Measurements from ENCODE around the gene MUC3A. TPM values are rescaled to one million over a fixed set of nuclear protein-coding genes. Genes with fewer than 3 reads are reported as not detected.
"Not testable (repeated sequence)": the region's sequence is repeated elsewhere in the genome, so short reads cannot be mapped to it uniquely, and the experiment has no call there.

MUC3A gene
- total RNA-seq, 1 experiment from 2014 or later = 29.2 TPM

GRCh38 chr7:100933734-100934133, 15.6 kb upstream of the MUC3A start:
- Histone ChIP-seq H3K27me3 (ENCODE audit: insufficient read depth, low read length) (no peaks in the 10 kb centered on the region), H4K5ac (ENCODE audit: insufficient read length, low read depth, low read length) (no peak overlapping the region), H3K4me1 (ENCODE audit: insufficient read depth, low read length) (peaks cover 3% of the 10 kb centered on the region; the same call in 1 of the 2 replicates), H3K79me2 (ENCODE audit: insufficient read depth, low read length) (no peaks in the 10 kb centered on the region), H2AFZ (ENCODE audit: low read length) (no peak overlapping the region), H3K9me3 (ENCODE audit: control insufficient read depth, low read depth, low read length) (no peaks in the 10 kb centered on the region), H3K79me1 (ENCODE audit: insufficient read depth, low read depth, low read length, poor library complexity, severe bottlenecking) (no peaks in the 10 kb centered on the region), H3K4me2 (ENCODE audit: insufficient read depth, insufficient read length, low read length) (no peak overlapping the region), H3K56ac (ENCODE audit: insufficient read length, low read depth, low read length) (no peak overlapping the region), H2BK20ac (ENCODE audit: low read depth, low read length, poor library complexity, severe bottlenecking) (no peak overlapping the region), H2AK5ac (ENCODE audit: insufficient read length, low read length) (no peak overlapping the region), H4K20me1 (ENCODE audit: control insufficient read depth, insufficient read depth, insufficient read length) (no peaks in the 10 kb centered on the region), H3T11ph (ENCODE audit: low read length) (no peak overlapping the region), H4K8ac (replicated peaks; ENCODE audit: insufficient read length, low read depth, low read length) (no peak overlapping the region), H3K23me2 (ENCODE audit: insufficient read length, low read depth, low read length, poor library complexity, severe bottlenecking) (peaks cover 2% of the 10 kb centered on the region), H3K4ac (ENCODE audit: low read depth, low read length) (no peak overlapping the region; the same call in 1 of the 2 replicates), H2BK120ac (ENCODE audit: low read depth, low read length, poor library complexity, severe bottlenecking) (no peak overlapping the region), H3K27ac (ENCODE audit: insufficient read length, low read depth, low read length) (no peak overlapping the region), H4K91ac (ENCODE audit: insufficient read length, low read depth, low read length) (no peak overlapping the region), H3K9ac (ENCODE audit: extremely low read depth, insufficient read length, low read length) (no peak overlapping the region), H2BK15ac (ENCODE audit: low read depth, low read length) (no peak overlapping the region), H3K23ac (ENCODE audit: insufficient read length, low read depth, low read length) (no peak overlapping the region), H2BK5ac (ENCODE audit: insufficient read length, low read length) (no peak overlapping the region), H2BK12ac (ENCODE audit: insufficient read length, low read depth, low read length) (no peak overlapping the region), H3K18ac (ENCODE audit: insufficient read length, low read depth, low read length) (no peak overlapping the region), H3K14ac (ENCODE audit: insufficient read depth, low read length) (no peak overlapping the region)
- peak; percentile 77 for DNase-seq
- TF ChIP-seq CTCF (conservative IDR thresholded peaks at IDR 0.05) = no peak
- H3K4me1 Mint-ChIP-seq = peaks cover 17 to 19% of the 10 kb centered on the region in 2 experiments
- H3K4me3 Mint-ChIP-seq = peak overlapping the region in 1 of 2 experiments; percentile 14; a peak in 2 of 5 replicates
- H3K36me3 Mint-ChIP-seq (ENCODE audit: insufficient read depth in 1 of 3, low read depth in 3 of 3) = peaks cover 15 to 21% (median 16%) of the 10 kb centered on the region in 3 experiments
- no CpG with 5 or more reads among the region's 4 CpGs for WGBS (ENCODE audit: extremely low coverage, insufficient read length, low lambda C conversion rate)
- peaks cover 32 to 37% of the 10 kb centered on the region in 2 experiments for H3K9me3 Mint-ChIP-seq
- H3K27me3 Mint-ChIP-seq (ENCODE audit: low read depth) = no peaks in the 10 kb centered on the region
- 0 out of 7 replicates have a peak overlapping the region, but pooled peaks of 1 of the 3 experiments have one; percentile 44 for H3K27ac Mint-ChIP-seq

GRCh38 chr7:100935381-100935780, 14.0 kb upstream of the MUC3A start:
- not testable (repeated sequence) for H2BK120ac ChIP-seq (ENCODE audit: low read depth, low read length, poor library complexity, severe bottlenecking); H3K79me1 ChIP-seq (ENCODE audit: insufficient read depth, low read depth, low read length, poor library complexity, severe bottlenecking); H3T11ph ChIP-seq (ENCODE audit: low read length); H2BK12ac ChIP-seq (ENCODE audit: insufficient read length, low read depth, low read length); H2BK20ac ChIP-seq (ENCODE audit: low read depth, low read length, poor library complexity, severe bottlenecking); H4K91ac ChIP-seq (ENCODE audit: insufficient read length, low read depth, low read length); H3K9ac ChIP-seq (ENCODE audit: extremely low read depth, insufficient read length, low read length); H2AFZ ChIP-seq (ENCODE audit: low read length); H3K27me3 ChIP-seq (ENCODE audit: insufficient read depth, low read length); H3K4ac ChIP-seq (ENCODE audit: low read depth, low read length); H3K79me2 ChIP-seq (ENCODE audit: insufficient read depth, low read length); H3K14ac ChIP-seq (ENCODE audit: insufficient read depth, low read length); H2BK15ac ChIP-seq (ENCODE audit: low read depth, low read length); H4K5ac ChIP-seq (ENCODE audit: insufficient read length, low read depth, low read length); H3K56ac ChIP-seq (ENCODE audit: insufficient read length, low read depth, low read length); H3K18ac ChIP-seq (ENCODE audit: insufficient read length, low read depth, low read length); H3K27ac ChIP-seq (ENCODE audit: insufficient read length, low read depth, low read length); H3K4me2 ChIP-seq (ENCODE audit: insufficient read depth, insufficient read length, low read length); H3K27me3 Mint-ChIP-seq (ENCODE audit: low read depth); H3K4me3 Mint-ChIP-seq; H2BK5ac ChIP-seq (ENCODE audit: insufficient read length, low read length); H3K4me1 Mint-ChIP-seq; H3K27ac Mint-ChIP-seq; H4K8ac ChIP-seq (replicated peaks; ENCODE audit: insufficient read length, low read depth, low read length); H3K23ac ChIP-seq (ENCODE audit: insufficient read length, low read depth, low read length); H3K4me1 ChIP-seq (ENCODE audit: insufficient read depth, low read length); H4K20me1 ChIP-seq (ENCODE audit: control insufficient read depth, insufficient read depth, insufficient read length); H3K23me2 ChIP-seq (ENCODE audit: insufficient read length, low read depth, low read length, poor library complexity, severe bottlenecking); H2AK5ac ChIP-seq (ENCODE audit: insufficient read length, low read length); H3K9me3 ChIP-seq (ENCODE audit: control insufficient read depth, low read depth, low read length); DNase-seq
- no CpG with 5 or more reads among the region's 2 CpGs for WGBS (ENCODE audit: extremely low coverage, insufficient read length, low lambda C conversion rate)
- Mint-ChIP-seq H3K9me3 (peaks cover 38 to 47% of the 10 kb centered on the region in 2 experiments), H3K36me3 (ENCODE audit: insufficient read depth in 1 of 3, low read depth in 3 of 3) (peaks cover 16 to 26% (median 20%) of the 10 kb centered on the region in 3 experiments)

Measured in H9 (cell line).